ENCODE measurements around the gene CELF4. TPM values are rescaled to one million over a fixed set of nuclear protein-coding genes. Genes with fewer than 3 reads are reported as not detected.
A peak's percentile ranks its signal among the peaks of the same experiment; 100 is the strongest.

The CELF4 gene
- polyA plus RNA-seq, 1 experiment = not detected

DNA sequence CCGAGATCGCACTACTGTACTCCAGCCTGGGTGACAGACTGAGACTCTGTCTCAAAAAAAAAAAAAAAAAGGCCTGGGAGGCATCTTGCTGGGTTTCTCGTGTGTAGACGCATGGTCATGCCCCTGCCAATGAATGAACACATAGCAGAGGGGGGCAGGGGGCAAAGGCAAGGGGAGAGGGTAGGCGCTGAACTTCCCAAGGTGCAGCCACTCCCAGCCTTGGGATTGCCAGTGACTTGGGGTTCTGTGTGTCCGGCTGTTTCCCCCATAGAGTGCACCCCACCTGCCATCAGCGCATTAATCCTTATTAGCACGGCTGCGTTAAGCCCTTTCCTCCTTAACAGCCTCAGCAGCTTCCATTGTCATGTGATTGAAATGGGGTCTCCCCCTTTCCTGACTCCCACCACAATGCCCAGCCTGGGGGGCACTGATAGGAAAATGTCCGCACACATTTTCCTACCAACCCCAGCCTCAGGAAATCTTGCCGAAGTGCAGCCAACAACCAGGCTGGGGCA, 225.8 kb downstream of the CELF4 start:
- H3K27me3 ChIP-seq (ENCODE audit: control insufficient read depth, insufficient read depth, low read length) = peaks cover 2% of the 10 kb centered on the region; the same call in 1 of the 2 replicates
- TF ChIP-seq, protein P1, sequence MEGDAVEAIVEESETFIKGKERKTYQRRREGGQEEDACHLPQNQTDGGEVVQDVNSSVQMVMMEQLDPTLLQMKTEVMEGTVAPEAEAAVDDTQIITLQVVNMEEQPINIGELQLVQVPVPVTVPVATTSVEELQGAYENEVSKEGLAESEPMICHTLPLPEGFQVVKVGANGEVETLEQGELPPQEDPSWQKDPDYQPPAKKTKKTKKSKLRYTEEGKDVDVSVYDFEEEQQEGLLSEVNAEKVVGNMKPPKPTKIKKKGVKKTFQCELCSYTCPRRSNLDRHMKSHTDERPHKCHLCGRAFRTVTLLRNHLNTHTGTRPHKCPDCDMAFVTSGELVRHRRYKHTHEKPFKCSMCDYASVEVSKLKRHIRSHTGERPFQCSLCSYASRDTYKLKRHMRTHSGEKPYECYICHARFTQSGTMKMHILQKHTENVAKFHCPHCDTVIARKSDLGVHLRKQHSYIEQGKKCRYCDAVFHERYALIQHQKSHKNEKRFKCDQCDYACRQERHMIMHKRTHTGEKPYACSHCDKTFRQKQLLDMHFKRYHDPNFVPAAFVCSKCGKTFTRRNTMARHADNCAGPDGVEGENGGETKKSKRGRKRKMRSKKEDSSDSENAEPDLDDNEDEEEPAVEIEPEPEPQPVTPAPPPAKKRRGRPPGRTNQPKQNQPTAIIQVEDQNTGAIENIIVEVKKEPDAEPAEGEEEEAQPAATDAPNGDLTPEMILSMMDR (IDR thresholded peaks at IDR 0.05; ENCODE audit: insufficient read depth, low read depth, low read length) = no peak
- no peak for DNase-seq (ENCODE audit: low read depth)
- no peak overlapping the region for H3K4me3 ChIP-seq (ENCODE audit: low read depth, low read length)
- ChIA-PET POLR2A (no interaction called here), CTCF (interaction anchor here (2.5 to 5.5 kb wide), 2 partner anchors 17 to 199 kb away, joined by 7 to 38 read pairs; no protein-coding TSS in a partner anchor)
- no peaks in the 10 kb centered on the region for H3K36me3 ChIP-seq (ENCODE audit: control insufficient read depth, insufficient read depth, low read length)

DNA sequence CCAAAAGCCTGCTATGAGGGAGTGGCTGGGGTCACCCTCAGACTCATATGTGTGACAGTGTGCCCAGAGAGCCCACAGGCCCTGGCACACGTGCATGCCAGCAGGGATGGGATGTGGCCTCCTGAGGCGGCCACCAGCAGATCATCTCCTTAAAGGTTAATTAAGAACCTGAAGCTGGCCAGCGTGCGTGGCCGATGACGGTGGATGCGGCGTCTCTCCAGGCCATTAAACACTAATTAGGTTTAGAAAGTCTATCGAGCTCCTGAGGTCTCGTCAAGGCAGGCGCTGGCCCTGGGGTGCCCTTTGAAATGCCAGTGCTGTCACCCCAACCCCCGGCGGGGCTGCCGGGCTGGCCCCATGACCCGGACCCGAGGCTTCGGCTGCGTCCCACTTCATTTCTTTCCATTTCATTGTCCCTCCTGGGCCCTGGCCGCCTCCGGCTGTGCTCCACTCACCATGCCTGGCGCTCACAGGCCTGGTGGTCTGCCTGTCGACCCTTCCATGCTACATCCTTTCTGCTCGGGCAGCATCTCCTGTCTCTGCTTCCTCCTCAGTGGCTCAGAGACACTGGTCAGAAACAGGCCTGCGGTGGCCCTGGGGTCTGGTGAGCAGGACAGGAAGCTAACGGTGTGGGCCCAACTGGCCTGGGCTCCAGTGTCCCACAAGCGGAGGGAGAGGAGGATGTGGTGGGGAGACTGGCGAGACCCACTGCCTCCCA, 228.9 kb downstream of the CELF4 start:
- DNase-seq (ENCODE audit: low read depth) = no peak
- Histone ChIP-seq H3K4me3 (ENCODE audit: low read depth, low read length) (no peak overlapping the region), H3K36me3 (ENCODE audit: control insufficient read depth, insufficient read depth, low read length) (no peaks in the 10 kb centered on the region), H3K27me3 (ENCODE audit: control insufficient read depth, insufficient read depth, low read length) (no peaks in the 10 kb centered on the region; the same call in 1 of the 2 replicates)
- ChIA-PET CTCF (interaction anchor here (2.8 kb wide), 1 partner anchor 15 kb away, joined by 11 read pairs; no protein-coding TSS in a partner anchor), POLR2A (no interaction called here)
- TF ChIP-seq, protein P1 (IDR thresholded peaks at IDR 0.05; ENCODE audit: insufficient read depth, low read depth, low read length) = no peak

DNA sequence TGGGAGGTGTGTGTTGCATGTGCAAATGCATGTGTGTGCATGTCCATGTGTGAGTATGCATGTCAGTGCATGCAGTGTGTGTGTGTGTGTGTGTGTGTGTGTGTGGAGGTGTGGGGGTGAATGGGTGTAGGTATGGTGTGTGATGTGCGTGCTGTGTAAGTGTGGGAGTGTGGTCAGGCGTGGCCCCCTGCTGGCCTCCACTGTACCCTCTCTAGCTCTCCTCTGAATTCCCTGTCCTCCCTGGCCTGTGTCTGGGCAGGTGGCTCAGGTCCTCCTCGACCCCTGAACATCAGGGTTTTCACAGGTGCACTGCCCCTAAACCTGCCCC, 230.2 kb downstream of the CELF4 start:
- Histone ChIP-seq H3K27me3 (ENCODE audit: control insufficient read depth, insufficient read depth, low read length) (no peaks in the 10 kb centered on the region; the same call in 1 of the 2 replicates), H3K4me3 (ENCODE audit: low read depth, low read length) (no peak overlapping the region), H3K36me3 (ENCODE audit: control insufficient read depth, insufficient read depth, low read length) (no peaks in the 10 kb centered on the region)
- ChIA-PET POLR2A (no interaction called here), CTCF (interaction anchor here (1.0 to 2.8 kb wide), 2 partner anchors 13 to 18 kb away, joined by 3 to 11 read pairs; no protein-coding TSS in a partner anchor)
- TF ChIP-seq, protein P1 (IDR thresholded peaks at IDR 0.05; ENCODE audit: insufficient read depth, low read depth, low read length) = 0 out of 2 replicates have a peak, but pooled peaks have one; percentile 19
- no peak for DNase-seq (ENCODE audit: low read depth)

DNA sequence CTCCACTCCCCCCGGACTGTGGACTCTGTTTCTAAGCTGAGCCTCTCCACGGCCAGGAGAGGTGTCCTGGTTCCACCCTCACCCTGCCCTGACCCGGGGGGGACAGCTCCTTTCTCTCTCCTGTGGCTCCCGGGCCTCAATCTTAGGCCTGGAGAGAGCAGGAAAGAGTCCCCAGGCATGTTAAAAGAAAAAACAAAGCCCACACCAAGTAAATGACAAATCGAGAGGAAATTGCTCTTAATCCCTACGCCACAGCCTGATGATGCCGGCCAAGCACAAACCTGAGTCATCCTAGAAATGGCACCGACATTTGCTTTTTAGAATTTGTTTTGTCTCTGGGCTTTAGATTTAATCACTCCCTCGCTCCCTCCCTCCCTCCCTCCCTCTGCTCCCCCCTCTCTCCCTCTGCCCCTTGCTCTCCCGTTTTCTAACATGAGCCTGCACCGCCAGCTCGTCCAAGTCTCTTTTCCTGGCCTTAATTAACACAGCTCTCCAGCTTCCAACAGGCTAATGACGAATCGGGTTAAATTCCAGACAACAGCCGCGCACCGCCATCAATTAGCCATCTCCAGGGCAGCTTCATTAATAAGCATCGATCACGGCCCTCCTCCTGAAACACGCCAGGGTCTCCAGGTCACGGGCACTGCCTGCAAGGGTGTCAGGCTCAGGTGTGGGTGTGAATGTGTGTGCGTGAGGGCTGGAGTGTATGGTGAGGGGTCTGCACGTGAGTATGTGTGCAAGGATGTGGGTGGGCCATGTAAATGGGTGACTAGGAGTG, 230.8 kb downstream of the CELF4 start:
- ChIA-PET CTCF (interaction anchor here (1.0 to 4.1 kb wide), 3 partner anchors 8 to 17 kb away, joined by 3 to 24 read pairs (median 11); no protein-coding TSS in a partner anchor), POLR2A (no interaction called here)
- Histone ChIP-seq H3K4me3 (ENCODE audit: low read depth, low read length) (no peak overlapping the region), H3K36me3 (ENCODE audit: control insufficient read depth, insufficient read depth, low read length) (no peaks in the 10 kb centered on the region), H3K27me3 (ENCODE audit: control insufficient read depth, insufficient read depth, low read length) (no peaks in the 10 kb centered on the region; the same call in 1 of the 2 replicates)
- TF ChIP-seq, protein P1 (IDR thresholded peaks at IDR 0.05; ENCODE audit: insufficient read depth, low read depth, low read length) = no peak
- peak; percentile 4 for DNase-seq (ENCODE audit: low read depth)
